D721Med (cell line): ENCODE results near the gene C21orf58.

Experiments
- DNase-seq: peaks from one replicate; pipeline ENCODE4 v3.0.0; 2011; ENCODE audit warnings: low spot score; ENCODE audit not compliant: insufficient read length
- FAIRE-seq: peaks from 2 replicates; lab custom pipeline; 2011; peaks lifted over from hg19 to GRCh38; lab: Jason Lieb, UNC
- CTCF ChIP-seq: IDR thresholded peaks from 2 replicates; pipeline ENCODE4 v1.5.1; 2012; ENCODE audit warnings: mild to moderate bottlenecking, control low read depth; ENCODE audit not compliant: insufficient read depth; ENCODE audit errors: missing control alignments

Gene C21orf58

GRCh38 chr21:46285761-46286647, 37.7 kb downstream of the C21orf58 start, which contains the start of gene YBEY:
TSS of gene YBEY (plus strand) at chr21:46286342. CDS start at chr21:46286914, 572 bp downstream.
- peak; percentile 79 for DNase-seq
- TF ChIP-seq CTCF = peak; percentile 27
- FAIRE-seq = no peak

GRCh38 chr21:46285206-46285661, 38.4 kb downstream of the C21orf58 start, which contains the start of gene MCM3AP:
TSS of gene MCM3AP (minus strand) at chr21:46285611. CDS start at chr21:46285286, 325 bp downstream.
- DNase-seq (no peak), FAIRE-seq (no peak)
- no peak for TF ChIP-seq CTCF

- no peak for TF ChIP-seq CTCF
- FAIRE-seq (no peak), DNase-seq (no peak)
Observed at GRCh38 chr21:46284733-46285132, 38.9 kb downstream of the C21orf58 start.

GRCh38 chr21:46284077-46284644, 39.5 kb downstream of the C21orf58 start:
- DNase-seq (no peak), FAIRE-seq (no peak)
- TF ChIP-seq CTCF = no peak

GRCh38 chr21:46274797-46275390, 48.8 kb downstream of the C21orf58 start:
- no peak for TF ChIP-seq CTCF

GRCh38 chr21:46273341-46273740, 50.3 kb downstream of the C21orf58 start:
- FAIRE-seq (no peak), DNase-seq (no peak)
- TF ChIP-seq CTCF = no peak

More at GRCh38 chr21:46274797-46275390, 48.8 kb downstream of the C21orf58 start:
- FAIRE-seq = no peak
- no peak for DNase-seq
